ENCODE measurements around the gene PODNL1. TPM values are rescaled to one million over a fixed set of nuclear protein-coding genes. Genes with fewer than 3 reads are reported as not detected.
"Not testable (repeated sequence)": the region's sequence is repeated elsewhere in the genome, so short reads cannot be mapped to it uniquely, and the experiment has no call there.

The PODNL1 gene
- total RNA-seq, 2 donors from 2014 or later = 0.66 TPM; not detected in 1

DNA sequence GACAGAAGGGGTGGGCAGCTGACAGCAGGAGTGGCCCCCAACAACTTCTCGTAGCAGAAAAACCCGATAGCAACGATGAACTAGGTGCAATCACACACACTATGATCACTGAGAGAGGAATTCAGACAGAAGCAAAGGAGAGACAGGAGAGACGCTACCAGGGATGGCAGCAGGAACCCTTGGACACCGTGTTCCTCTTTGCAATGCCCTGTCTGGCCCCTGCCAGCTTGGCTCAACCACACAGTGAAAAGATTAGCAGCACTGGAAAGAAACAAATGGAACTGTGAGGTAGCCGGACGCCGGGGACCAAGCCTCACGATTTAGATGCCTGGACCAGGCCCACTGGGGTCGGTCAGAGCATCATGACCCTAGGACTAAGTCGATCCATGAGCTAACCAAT, 37.7 kb upstream of the PODNL1 start:
- 86 to 92% methylated on average over 9 to 11 of the region's 11 CpGs for WGBS, 2 donors
- H3K27me3 ChIP-seq = no peaks in the 10 kb centered on the region
- H3K4me1 ChIP-seq = no peaks in the 10 kb centered on the region
- H3K4me3 ChIP-seq = no peak overlapping the region
- TF ChIP-seq, protein P1, sequence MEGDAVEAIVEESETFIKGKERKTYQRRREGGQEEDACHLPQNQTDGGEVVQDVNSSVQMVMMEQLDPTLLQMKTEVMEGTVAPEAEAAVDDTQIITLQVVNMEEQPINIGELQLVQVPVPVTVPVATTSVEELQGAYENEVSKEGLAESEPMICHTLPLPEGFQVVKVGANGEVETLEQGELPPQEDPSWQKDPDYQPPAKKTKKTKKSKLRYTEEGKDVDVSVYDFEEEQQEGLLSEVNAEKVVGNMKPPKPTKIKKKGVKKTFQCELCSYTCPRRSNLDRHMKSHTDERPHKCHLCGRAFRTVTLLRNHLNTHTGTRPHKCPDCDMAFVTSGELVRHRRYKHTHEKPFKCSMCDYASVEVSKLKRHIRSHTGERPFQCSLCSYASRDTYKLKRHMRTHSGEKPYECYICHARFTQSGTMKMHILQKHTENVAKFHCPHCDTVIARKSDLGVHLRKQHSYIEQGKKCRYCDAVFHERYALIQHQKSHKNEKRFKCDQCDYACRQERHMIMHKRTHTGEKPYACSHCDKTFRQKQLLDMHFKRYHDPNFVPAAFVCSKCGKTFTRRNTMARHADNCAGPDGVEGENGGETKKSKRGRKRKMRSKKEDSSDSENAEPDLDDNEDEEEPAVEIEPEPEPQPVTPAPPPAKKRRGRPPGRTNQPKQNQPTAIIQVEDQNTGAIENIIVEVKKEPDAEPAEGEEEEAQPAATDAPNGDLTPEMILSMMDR (IDR thresholded peaks at IDR 0.05) = no peak
- no peak for TF ChIP-seq POLR2A (IDR thresholded peaks at IDR 0.05)
- no peaks in the 10 kb centered on the region for H3K9me3 ChIP-seq
- no peak overlapping the region for H3K27ac ChIP-seq
- DNase-seq (no peak), ATAC-seq (no peak)
- peaks cover 0 to 5% of the 10 kb centered on the region in 2 donors for H3K36me3 ChIP-seq (replicated peaks in 1 of 2; ENCODE audit: insufficient read depth in 1 of 2, low read depth in 2 of 2)
- intact Hi-C loops (cut with DNase I) = no loop called here

DNA sequence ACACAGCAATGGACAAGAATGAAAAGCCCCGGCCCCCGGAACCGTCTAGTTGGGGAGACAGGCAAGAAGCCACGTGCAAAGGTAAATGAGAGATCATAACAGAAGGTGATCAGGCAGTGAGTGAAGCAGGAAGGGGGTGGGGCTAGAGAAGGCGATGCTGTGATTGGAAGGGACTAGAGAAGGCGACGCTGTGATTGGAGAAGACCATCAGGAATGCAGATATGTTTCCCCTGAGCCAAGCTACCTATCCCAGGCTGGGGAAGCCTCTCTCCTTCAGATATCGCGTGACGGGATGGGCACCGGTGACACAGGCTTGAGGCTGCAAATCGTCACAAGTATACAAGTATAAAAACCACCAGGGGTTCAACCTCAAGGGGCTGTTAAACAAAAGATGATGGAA, 35.9 kb upstream of the PODNL1 start:
- 72 to 80% methylated on average over 12 of the region's 12 CpGs for WGBS, 2 donors
- no peak overlapping the region for H3K27ac ChIP-seq
- ATAC-seq (no peak), DNase-seq (no peak)
- H3K4me1 ChIP-seq = no peaks in the 10 kb centered on the region
- H3K36me3 ChIP-seq (replicated peaks in 1 of 2; ENCODE audit: insufficient read depth in 1 of 2, low read depth in 2 of 2) = peaks cover 6 to 9% of the 10 kb centered on the region in 2 donors
- H3K27me3 ChIP-seq = no peaks in the 10 kb centered on the region
- intact Hi-C loops (cut with DNase I) = no loop called here
- H3K4me3 ChIP-seq = no peak overlapping the region
- TF ChIP-seq, protein P1 (IDR thresholded peaks at IDR 0.05) = no peak
- no peak for TF ChIP-seq POLR2A (IDR thresholded peaks at IDR 0.05)
- H3K9me3 ChIP-seq = no peaks in the 10 kb centered on the region

GRCh38 chr19:13973479-13973878, 35.3 kb upstream of the PODNL1 start:
- DNase-seq; H3K9me3 ChIP-seq; H3K27ac ChIP-seq; H3K27me3 ChIP-seq; ATAC-seq; intact Hi-C loops (cut with DNase I); H3K4me3 ChIP-seq; H3K4me1 ChIP-seq: not testable (repeated sequence)
- H3K36me3 ChIP-seq (replicated peaks in 1 of 2; ENCODE audit: insufficient read depth in 1 of 2, low read depth in 2 of 2) = peaks cover 12 to 15% of the 10 kb centered on the region in 2 donors
- 98 to 100% methylated on average over 3 of the region's 3 CpGs for WGBS, 2 donors

DNA sequence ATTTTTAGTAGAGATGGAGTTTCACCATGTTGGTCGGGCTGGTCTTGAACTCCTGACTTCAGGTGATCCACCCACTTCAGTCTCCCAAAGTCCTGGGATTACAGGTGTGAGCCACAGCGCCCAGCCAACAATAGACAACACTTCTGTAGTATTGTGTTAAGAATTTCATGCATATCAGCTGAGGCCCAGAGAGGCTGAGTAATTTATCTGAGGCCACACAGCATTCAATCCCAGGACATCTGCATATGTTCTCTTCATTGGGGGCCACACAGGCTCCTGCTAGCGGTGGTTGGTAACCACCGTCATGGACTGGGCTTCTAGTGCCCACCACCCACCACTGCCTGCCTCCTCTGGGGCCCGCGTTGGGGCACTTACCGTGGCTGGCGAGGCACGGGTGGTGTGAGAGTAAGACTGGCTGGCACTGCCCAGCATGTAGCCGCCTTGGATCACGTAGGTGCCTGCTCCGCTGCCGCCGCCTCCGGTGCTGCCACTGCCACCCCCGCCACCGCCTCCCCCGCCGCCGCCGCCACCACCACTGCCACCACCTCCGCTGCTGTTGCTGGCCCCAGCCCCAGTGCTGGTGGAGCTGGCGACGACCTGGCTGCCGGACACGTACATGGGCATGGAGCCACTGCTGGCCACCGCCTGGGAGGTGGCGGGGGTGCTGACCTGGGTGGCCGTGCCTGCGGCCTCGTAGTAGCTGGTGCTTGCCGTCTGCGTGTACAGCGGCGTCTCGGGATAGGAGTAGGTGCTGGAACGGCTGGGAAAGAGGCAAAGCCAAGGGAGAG, 34.3 kb upstream of the PODNL1 start:
- DNase-seq = no peak
- 94 to 96% methylated on average over 33 to 35 of the region's 37 CpGs for WGBS, 2 donors
- peaks cover 17% of the 10 kb centered on the region in 2 donors for H3K36me3 ChIP-seq (replicated peaks in 1 of 2; ENCODE audit: insufficient read depth in 1 of 2, low read depth in 2 of 2)

GRCh38 chr19:13971868-13972267, 33.7 kb upstream of the PODNL1 start:
- H3K4me1 ChIP-seq; H3K27me3 ChIP-seq; H3K4me3 ChIP-seq; ATAC-seq; H3K27ac ChIP-seq; intact Hi-C loops (cut with DNase I); H3K9me3 ChIP-seq; DNase-seq: not testable (repeated sequence)
- WGBS, 2 donors = 85 to 91% methylated on average over 13 to 14 of the region's 15 CpGs
- H3K36me3 ChIP-seq (replicated peaks in 1 of 2; ENCODE audit: insufficient read depth in 1 of 2, low read depth in 2 of 2) = peaks cover 17 to 20% of the 10 kb centered on the region in 2 donors

More for the DNA sequence above, 34.3 kb upstream of the PODNL1 start:
- intact Hi-C loops (cut with DNase I) = no loop called here
- no peaks in the 10 kb centered on the region for H3K4me1 ChIP-seq
- no peaks in the 10 kb centered on the region for H3K27me3 ChIP-seq
- H3K27ac ChIP-seq = no peak overlapping the region
- no peaks in the 10 kb centered on the region for H3K9me3 ChIP-seq
- no peak for ATAC-seq
- H3K4me3 ChIP-seq = no peak overlapping the region
- TF ChIP-seq, protein P1 (IDR thresholded peaks at IDR 0.05) = no peak
- no peak for TF ChIP-seq POLR2A (IDR thresholded peaks at IDR 0.05)

- WGBS, 2 donors = 92 to 96% methylated on average over 16 to 18 of the region's 18 CpGs
- Histone ChIP-seq H3K9me3 (no peaks in the 10 kb centered on the region), H3K36me3 (replicated peaks in 1 of 2; ENCODE audit: insufficient read depth in 1 of 2, low read depth in 2 of 2) (peaks cover 23 to 28% of the 10 kb centered on the region in 2 donors), H3K4me1 (no peaks in the 10 kb centered on the region), H3K27ac (no peak overlapping the region), H3K27me3 (no peaks in the 10 kb centered on the region), H3K4me3 (no peak overlapping the region)
- no peak for TF ChIP-seq POLR2A (IDR thresholded peaks at IDR 0.05)
- TF ChIP-seq, protein P1 (IDR thresholded peaks at IDR 0.05) = no peak
- DNase-seq (no peak), ATAC-seq (no peak)
- intact Hi-C loops (cut with DNase I) = no loop called here
Observed at GRCh38 chr19:13969897-13970296, 31.7 kb upstream of the PODNL1 start.
